Ovary (tissue), 9 donors: ENCODE results near the gene MGAT5B. TPM values are rescaled to one million over a fixed set of nuclear protein-coding genes. Genes with fewer than 3 reads are reported as not detected.

Source experiments
- DNase-seq, 5 donors: peaks; one replicate each; pipeline ENCODE4 v3.0.0-alpha.2; 2019 to 2020
- H3K27ac ChIP-seq, 2 donors: fragments of 200-600 bp; one replicate each; pipeline versions ENCODE4 v1.5.1 to v1.8.0; 2019 to 2022
- H3K27me3 ChIP-seq: fragments of 200-600 bp; one replicate; pipeline ENCODE4 v1.8.0; 2022
- H3K36me3 ChIP-seq: fragments of 200-600 bp; sonication (generic); one replicate; pipeline ENCODE4 v1.5.1; 2019
- H3K4me1 ChIP-seq: one replicate; pipeline ENCODE4 v1.8.1; 2013; ENCODE audit warnings: mild to moderate bottlenecking, moderate library complexity; ENCODE audit not compliant: insufficient read depth
- H3K4me3 ChIP-seq: fragments of 200-600 bp; sonication (generic); one replicate; pipeline ENCODE4 v1.5.1; 2017
- H3K9me3 ChIP-seq, 2 donors: fragments of 200-600 bp in 1 of 2; sonication (generic) in 1 of 2; one replicate each; pipeline versions ENCODE4 v1.5.1 to v1.8.1; 2013 to 2019; ENCODE audit warnings: mild to moderate bottlenecking in 1 of 2, moderate library complexity in 1 of 2
- CTCF ChIP-seq, 3 donors: fragments of 450-650 bp in 2 of 3; fragments of 200-600 bp in 1 of 3; IDR thresholded peaks; one replicate each; pipeline versions ENCODE4 v1.5.1 to v1.8.0; 2016 to 2022; ENCODE audit warnings: antibody characterized with exemption in 3 of 3, mild to moderate bottlenecking in 1 of 3
- EP300 ChIP-seq: sonication (generic); formaldehyde crosslinking; IDR thresholded peaks from one replicate; pipeline ENCODE4 v1.6.1; 2017; ENCODE audit warnings: antibody characterized with exemption
- POLR2A ChIP-seq: fragments of 450-650 bp; IDR thresholded peaks from one replicate; pipeline ENCODE4 v1.6.1; 2017; ENCODE audit warnings: antibody characterized with exemption, mild to moderate bottlenecking, moderate library complexity
- WGBS, 3 donors: extraction: QIAGEN DNeasy Blood & Tissue Kit in 1 of 3; methylation state at CpG; one replicate each; pipeline versions ENCODE4 v1.1.5 to v1.1.7; 2013 to 2017; 5-methylcytosine and 5-hydroxymethylcytosine counted together
- intact Hi-C, 4 donors: fragments of 100-400 bp; cut with DNase I; formaldehyde crosslinking; loops; one replicate each; pipeline versions ENCODE4 v1.11.0 to v1.15.1; 2022 to 2023
- polyA plus RNA-seq, 2 donors: library from polyadenylated mRNA; stranded (reverse); fragments of 200-250 nt in 1 of 2; fragments of 350-450 nt in 1 of 2; fragmentation: Illumina TruSeq in 1 of 2; extraction: RNeasy Lipid Tissue Mini Kit (QIAGEN cat#74804) in 1 of 2; gene quantifications; one replicate each; pipeline ENCODE4 v1.2.3, GENCODE V29; 2013 to 2014
- total RNA-seq, 7 donors: library from RNA; depleted of rRNA in 2 of 7; stranded (reverse); fragments of >200 nt in 2 of 7; fragmentation: NEBNext Ultra II Directional in 3 of 7; extraction: Animal tissue kit (Norgen Biotek cat#: 25700) in 3 of 7; gene quantifications; one replicate each; pipeline versions ENCODE4 v1.1.0 to v1.2.4, GENCODE V29; 2016 to 2023
- donor health status: DM: no; HTN: no; CAD: no; lungs with moderate emphysema.
- donor health status: DM: no; HTN: no; CAD: no.
- donor health status: Bipolar disorder and iron deficiency.
- donor health status: DM: yes; HTN: yes; CAD: no.
- donor health status: DM: no; HTN: no; CAD: no.
- donor health status: DM: yes; HTN: yes; CAD: no.

Gene MGAT5B
- total and polyA plus RNA-seq, 9 donors: 0.23 to 3.6 (median 0.77) TPM; not detected in 1

DNA sequence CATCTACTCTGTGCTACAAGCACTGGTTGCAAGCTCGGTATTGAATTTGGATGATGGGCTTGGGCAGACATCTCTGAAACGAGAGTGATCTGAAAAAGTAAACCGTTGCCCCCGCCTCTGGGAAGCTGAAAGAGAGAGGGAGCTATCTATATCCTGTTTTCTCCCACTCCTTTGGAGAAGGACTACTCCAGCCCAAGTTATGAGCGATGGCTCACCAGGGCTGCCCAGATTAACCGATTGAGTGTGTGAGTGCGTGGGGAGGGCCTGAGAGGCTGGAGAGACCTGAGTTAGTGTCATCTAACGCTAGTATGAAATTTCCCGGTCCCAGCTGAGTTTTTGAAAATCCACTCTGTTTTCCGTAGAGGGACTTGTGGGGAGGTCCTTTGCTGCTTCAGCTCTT is 11.5 kb downstream of the MGAT5B start:
- no peak overlapping the region for H3K4me3 ChIP-seq
- TF ChIP-seq CTCF (IDR thresholded peaks at IDR 0.05) (no peak), POLR2A (no peak), EP300 (no peak)
- no peaks in the 10 kb centered on the region for H3K9me3 ChIP-seq
- intact Hi-C loops: no loop called here
- H3K4me1 ChIP-seq: no peaks in the 10 kb centered on the region
- no peaks in the 10 kb centered on the region for H3K27me3 ChIP-seq
- H3K27ac ChIP-seq: no peak overlapping the region
- no peak for DNase-seq
- H3K36me3 ChIP-seq: no peaks in the 10 kb centered on the region
- WGBS, 3 donors: 39 to 46% (median 43%) methylated on average over 10 of the region's 10 CpGs

DNA sequence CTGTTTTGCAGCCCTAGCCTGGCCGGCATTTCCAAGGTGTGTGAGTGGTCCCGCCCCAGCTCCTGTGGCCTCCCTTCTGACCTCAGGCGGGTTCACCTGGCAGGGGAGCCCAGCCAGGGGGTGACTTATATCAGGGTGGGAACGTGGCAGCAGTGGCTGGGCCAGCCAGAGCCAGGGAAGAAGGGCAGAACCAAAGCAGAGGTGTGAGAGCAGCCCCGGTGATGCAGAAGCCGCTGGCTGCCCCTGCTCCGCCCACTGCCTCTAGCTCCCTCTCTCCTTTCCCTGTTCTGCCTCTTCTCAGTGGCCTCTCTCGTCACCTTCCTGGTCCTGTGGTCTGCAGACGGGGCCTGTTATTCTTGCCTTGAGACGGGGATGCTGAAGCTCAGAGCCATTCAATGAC is 12.1 kb downstream of the MGAT5B start:
- Histone ChIP-seq H3K9me3 (no peaks in the 10 kb centered on the region), H3K27ac (no peak overlapping the region), H3K4me3 (no peak overlapping the region), H3K4me1 (no peaks in the 10 kb centered on the region), H3K27me3 (no peaks in the 10 kb centered on the region), H3K36me3 (no peaks in the 10 kb centered on the region)
- WGBS, 3 donors: 26 to 35% (median 29%) methylated on average over 10 of the region's 10 CpGs
- DNase-seq: no peak
- intact Hi-C loops: no loop called here
- TF ChIP-seq CTCF (IDR thresholded peaks at IDR 0.05) (no peak), EP300 (no peak)

DNA sequence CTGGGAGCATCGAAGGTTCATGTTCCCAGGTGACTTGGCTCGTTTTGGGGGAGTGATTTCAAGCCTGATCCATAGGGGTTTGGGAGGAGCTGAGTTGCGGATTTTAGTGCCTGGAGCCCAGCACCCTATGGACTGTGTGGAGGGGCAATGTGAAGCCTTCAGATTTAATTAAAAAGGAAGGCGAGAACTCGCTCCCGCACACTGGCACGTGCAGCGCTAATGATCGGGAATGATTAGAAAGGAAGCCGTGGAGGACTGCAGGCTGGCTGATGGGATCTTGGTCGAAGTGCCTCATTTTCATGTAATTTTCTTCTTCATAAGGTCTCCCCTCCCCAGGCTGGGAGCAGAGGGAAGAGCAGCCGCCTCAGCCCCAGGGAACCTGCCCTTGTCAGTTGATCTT is 12.8 kb downstream of the MGAT5B start:
- H3K4me3 ChIP-seq: no peak overlapping the region
- intact Hi-C loops: no loop called here
- no peak for DNase-seq
- 80 to 81% (median 81%) methylated on average over 12 of the region's 12 CpGs for WGBS, 3 donors
- no peak overlapping the region for H3K27ac ChIP-seq
- H3K27me3 ChIP-seq: no peaks in the 10 kb centered on the region
- H3K9me3 ChIP-seq: no peaks in the 10 kb centered on the region
- no peaks in the 10 kb centered on the region for H3K4me1 ChIP-seq
- H3K36me3 ChIP-seq: no peaks in the 10 kb centered on the region
- TF ChIP-seq POLR2A (no peak), CTCF (IDR thresholded peaks at IDR 0.05) (no peak), EP300 (no peak)

DNA sequence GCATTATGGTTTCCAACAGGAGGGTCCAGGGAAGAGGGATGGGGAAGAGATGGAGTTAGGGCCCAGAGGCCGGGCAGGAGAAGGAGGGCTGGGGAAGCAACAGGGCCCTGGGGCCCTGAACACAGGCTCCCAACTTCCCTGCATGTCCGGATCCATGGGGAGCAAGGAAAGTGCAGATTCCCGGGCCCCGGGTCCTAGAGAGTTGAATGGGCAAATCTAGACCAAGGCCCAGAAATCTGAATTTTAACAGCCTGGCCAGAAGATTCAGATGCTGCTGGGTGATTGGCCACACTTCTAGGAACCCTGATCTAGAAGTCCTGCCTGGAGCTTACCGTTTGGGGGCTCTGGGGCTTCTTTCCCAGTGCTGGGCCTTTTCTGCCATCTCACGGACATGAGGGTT is 13.2 kb downstream of the MGAT5B start:
- H3K4me3 ChIP-seq: no peak overlapping the region
- no peaks in the 10 kb centered on the region for H3K27me3 ChIP-seq
- H3K27ac ChIP-seq: no peak overlapping the region
- no peaks in the 10 kb centered on the region for H3K9me3 ChIP-seq
- TF ChIP-seq CTCF (IDR thresholded peaks at IDR 0.05) (no peak), POLR2A (no peak), EP300 (no peak)
- H3K36me3 ChIP-seq: no peaks in the 10 kb centered on the region
- DNase-seq: no peak
- intact Hi-C loops: no loop called here
- 84 to 90% (median 85%) methylated on average over 6 of the region's 6 CpGs for WGBS, 3 donors
- H3K4me1 ChIP-seq: no peaks in the 10 kb centered on the region

DNA sequence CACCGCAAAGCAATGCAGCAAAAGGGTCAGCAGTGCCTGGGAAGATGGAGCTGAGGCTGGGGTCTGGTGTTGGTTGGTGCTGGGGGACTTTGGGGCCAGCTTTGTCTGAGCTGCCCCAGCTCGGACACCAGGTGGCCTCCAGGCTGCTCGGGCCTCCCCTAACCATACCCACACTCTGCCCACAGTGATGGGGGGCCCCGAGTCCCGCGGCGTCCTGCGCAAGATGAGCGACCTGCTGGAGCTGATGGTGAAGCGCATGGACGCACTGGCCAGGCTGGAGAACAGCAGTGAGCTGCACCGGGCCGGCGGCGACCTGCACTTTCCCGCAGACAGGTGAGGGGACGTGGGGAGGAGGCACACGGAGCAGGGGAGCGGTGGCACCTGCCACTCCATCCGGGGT is 13.8 kb downstream of the MGAT5B start:
- Histone ChIP-seq H3K27me3 (no peaks in the 10 kb centered on the region), H3K4me3 (no peak overlapping the region), H3K9me3 (no peaks in the 10 kb centered on the region), H3K36me3 (no peaks in the 10 kb centered on the region), H3K4me1 (no peaks in the 10 kb centered on the region), H3K27ac (no peak overlapping the region)
- no peak for DNase-seq
- intact Hi-C loops: no loop called here
- TF ChIP-seq POLR2A (no peak), EP300 (no peak), CTCF (IDR thresholded peaks at IDR 0.05) (no peak)
- WGBS, 3 donors: 78 to 84% (median 82%) methylated on average over 20 of the region's 20 CpGs
